ENCODE results near the gene LAMA1.
"Not testable (repeated sequence)": the region's sequence is repeated elsewhere in the genome, so short reads cannot be mapped to it uniquely, and the experiment has no call there.

Gene LAMA1

GRCh38 chr18:6947338-6948030, 170.1 kb downstream of the LAMA1 start:
- no peak for DNase-seq (ENCODE audit: low read depth)

- DNase-seq (ENCODE audit: low read depth): no peak
Observed at GRCh38 chr18:6943143-6943542, 174.5 kb downstream of the LAMA1 start.

- no peak for DNase-seq (ENCODE audit: low read depth)
Observed at GRCh38 chr18:6942742-6943141, 174.9 kb downstream of the LAMA1 start.

- DNase-seq (ENCODE audit: low read depth): no peak
Observed at GRCh38 chr18:6941996-6942395, 175.6 kb downstream of the LAMA1 start.

- DNase-seq (ENCODE audit: low read depth): no peak
Observed at GRCh38 chr18:6940451-6940850, 177.1 kb downstream of the LAMA1 start.

GRCh38 chr18:6939972-6940371, 177.6 kb downstream of the LAMA1 start:
- DNase-seq (ENCODE audit: low read depth): no peak

- DNase-seq (ENCODE audit: low read depth): not testable (repeated sequence)
Observed at GRCh38 chr18:6938403-6938802, 179.2 kb downstream of the LAMA1 start.

- DNase-seq (ENCODE audit: low read depth): no peak
Observed at GRCh38 chr18:6938003-6938402, 179.6 kb downstream of the LAMA1 start.

- no peak for DNase-seq (ENCODE audit: low read depth)
Observed at GRCh38 chr18:6934859-6935258, 182.7 kb downstream of the LAMA1 start.

GRCh38 chr18:6929370-6930102, 188.1 kb downstream of the LAMA1 start:
- DNase-seq (ENCODE audit: low read depth): no peak

- DNase-seq (ENCODE audit: low read depth): no peak
Observed at GRCh38 chr18:6928359-6928758, 189.2 kb downstream of the LAMA1 start.

GRCh38 chr18:6927153-6927552, 190.4 kb downstream of the LAMA1 start:
- DNase-seq (ENCODE audit: low read depth): no peak

- no peak for DNase-seq (ENCODE audit: low read depth)
Observed at GRCh38 chr18:6923220-6923619, 194.4 kb downstream of the LAMA1 start.

GRCh38 chr18:6921571-6921970, 196.0 kb downstream of the LAMA1 start:
- DNase-seq (ENCODE audit: low read depth): no peak

- no peak for DNase-seq (ENCODE audit: low read depth)
Observed at GRCh38 chr18:6920099-6920955, 197.3 kb downstream of the LAMA1 start.

- no peak for DNase-seq (ENCODE audit: low read depth)
Observed at GRCh38 chr18:6917072-6917471, 200.5 kb downstream of the LAMA1 start.

GRCh38 chr18:6901286-6901926, 216.2 kb downstream of the LAMA1 start:
- DNase-seq (ENCODE audit: low read depth): no peak

- no peak for DNase-seq (ENCODE audit: low read depth)
Observed at GRCh38 chr18:6891788-6892187, 225.8 kb downstream of the LAMA1 start.
